Neural progenitor cell (in vitro differentiated cells): ENCODE measurements around the gene MFAP3L. TPM values are rescaled to one million over a fixed set of nuclear protein-coding genes. Genes with fewer than 3 reads are reported as not detected.

Experiments used
- DNase-seq: peaks from one replicate; pipeline ENCODE4 v3.0.0-alpha.2; 2016; ENCODE audit warnings: low spot score
- H2AFZ ChIP-seq: fragments of 200-600 bp; sonication (generic); replicated peaks from 2 replicates; pipeline ENCODE4 v1.6.1; 2016; ENCODE audit warnings: antibody characterized with exemption
- H3F3A ChIP-seq: fragments of 200-600 bp; sonication (generic); 2 replicates; pipeline ENCODE4 v1.6.1; 2016; ENCODE audit warnings: antibody characterized with exemption, low read depth
- H3K27ac ChIP-seq: fragments of 200-600 bp; sonication (generic); 2 replicates; pipeline ENCODE4 v1.5.1; 2016; ENCODE audit warnings: mild to moderate bottlenecking
- H3K27me3 ChIP-seq: fragments of 200-600 bp; sonication (generic); 2 replicates; pipeline ENCODE4 v1.6.1; 2016; ENCODE audit warnings: mild to moderate bottlenecking, moderate library complexity
- H3K36me3 ChIP-seq: fragments of 200-600 bp; sonication (generic); 2 replicates; pipeline ENCODE4 v1.5.1; 2016
- H3K4me1 ChIP-seq: fragments of 200-600 bp; sonication (generic); 2 replicates; pipeline ENCODE4 v1.6.1; 2016; ENCODE audit warnings: mixed run types
- H3K4me2 ChIP-seq: fragments of 200-600 bp; sonication (generic); 2 replicates; pipeline ENCODE4 v1.6.1; 2016
- H3K4me3 ChIP-seq: fragments of 200-600 bp; sonication (generic); 2 replicates; pipeline ENCODE4 v1.5.1; 2016
- H3K79me2 ChIP-seq: fragments of 200-600 bp; sonication (generic); 2 replicates; pipeline ENCODE4 v1.6.1; 2016; ENCODE audit warnings: low read depth
- H3K9ac ChIP-seq: fragments of 200-600 bp; sonication (generic); 2 replicates; pipeline ENCODE4 v1.6.1; 2016
- H3K9me3 ChIP-seq: fragments of 200-600 bp; sonication (generic); 2 replicates; pipeline ENCODE4 v1.5.1; 2016; ENCODE audit warnings: low read depth
- H4K20me1 ChIP-seq: fragments of 200-600 bp; sonication (generic); 2 replicates; pipeline ENCODE4 v1.6.1; 2016; ENCODE audit warnings: low read depth
- H3K27ac Mint-ChIP-seq: 3 replicates; pipeline ENCODE4 v1.8.0; 2021; ENCODE audit warnings: mixed read lengths
- H3K27me3 Mint-ChIP-seq: 2 replicates; pipeline ENCODE4 v1.8.0; 2022; ENCODE audit warnings: low read depth, mild to moderate bottlenecking, inconsistent platforms, moderate library complexity, mixed read lengths; ENCODE audit not compliant: insufficient read depth
- H3K36me3 Mint-ChIP-seq: 3 replicates; pipeline ENCODE4 v1.8.0; 2021; ENCODE audit warnings: mixed read lengths
- H3K4me1 Mint-ChIP-seq: 3 replicates; pipeline ENCODE4 v1.8.0; 2021; ENCODE audit warnings: mixed read lengths
- H3K4me3 Mint-ChIP-seq: 3 replicates; pipeline ENCODE4 v1.8.0; 2021; ENCODE audit warnings: mild to moderate bottlenecking, moderate library complexity, mixed read lengths
- H3K9me3 Mint-ChIP-seq: 3 replicates; pipeline ENCODE4 v1.8.0; 2020; ENCODE audit warnings: mixed read lengths
- CTCF ChIP-seq: fragments of 200-600 bp; sonication (generic); IDR thresholded peaks from 2 replicates; pipeline ENCODE4 v1.5.1; 2017; ENCODE audit warnings: antibody characterized with exemption, mild to moderate bottlenecking
- EZH2 ChIP-seq: fragments of 200-600 bp; sonication (generic); IDR thresholded peaks from 2 replicates; pipeline ENCODE4 v1.6.1; 2017; ENCODE audit warnings: antibody characterized with exemption, mild to moderate bottlenecking, moderate library complexity
- EZH2phosphoT487 ChIP-seq: fragments of 200-600 bp; sonication (generic); IDR thresholded peaks from 2 replicates; pipeline ENCODE4 v1.6.1; 2017; ENCODE audit warnings: antibody characterized with exemption
- total RNA-seq: library from RNA; depleted of rRNA; stranded (reverse); fragments of >200 nt; gene quantifications from 2 replicates; pipeline ENCODE4 v1.2.3, GENCODE V29; 2015; ENCODE audit warnings: low replicate concordance

The MFAP3L gene
- total RNA-seq, 1 donor from 2014 or later = 30.7 TPM

GRCh38 chr4:170059421-170059820 is 33.2 kb upstream of the MFAP3L start:
- no peaks in the 10 kb centered on the region for H3K9me3 Mint-ChIP-seq
- peaks cover 12% of the 10 kb centered on the region for H3K36me3 ChIP-seq

GRCh38 chr4:170058826-170059225 is 32.6 kb upstream of the MFAP3L start:
- Histone ChIP-seq H3K27ac (no peak overlapping the region), H3F3A (no peaks in the 10 kb centered on the region), H3K27me3 (no peaks in the 10 kb centered on the region), H2AFZ (no peak overlapping the region), H3K79me2 (no peaks in the 10 kb centered on the region), H3K9me3 (no peaks in the 10 kb centered on the region), H3K9ac (no peak overlapping the region), H3K4me2 (no peak overlapping the region), H3K4me1 (no peaks in the 10 kb centered on the region), H4K20me1 (no peaks in the 10 kb centered on the region), H3K4me3 (no peak overlapping the region), H3K36me3 (peaks cover 12% of the 10 kb centered on the region)
- H3K4me3 Mint-ChIP-seq = no peak overlapping the region
- H3K4me1 Mint-ChIP-seq = no peaks in the 10 kb centered on the region
- peaks cover 2% of the 10 kb centered on the region for H3K27me3 Mint-ChIP-seq
- no peak for TF ChIP-seq EZH2phosphoT487
- no peak for TF ChIP-seq CTCF
- no peak for TF ChIP-seq EZH2
- no peak for DNase-seq
- H3K36me3 Mint-ChIP-seq = peaks cover 20% of the 10 kb centered on the region
- no peak overlapping the region for H3K27ac Mint-ChIP-seq
- no peaks in the 10 kb centered on the region for H3K9me3 Mint-ChIP-seq

More at GRCh38 chr4:170059421-170059820, 33.2 kb upstream of the MFAP3L start:
- Histone ChIP-seq H3K79me2 (no peaks in the 10 kb centered on the region), H3K9me3 (no peaks in the 10 kb centered on the region), H3K9ac (no peak overlapping the region), H3K4me3 (no peak overlapping the region), H3K4me2 (no peak overlapping the region), H3K27ac (no peak overlapping the region), H3K27me3 (no peaks in the 10 kb centered on the region), H3K4me1 (no peaks in the 10 kb centered on the region), H3F3A (no peaks in the 10 kb centered on the region), H2AFZ (no peak overlapping the region), H4K20me1 (no peaks in the 10 kb centered on the region)
- Mint-ChIP-seq H3K4me3 (no peak overlapping the region), H3K27ac (no peak overlapping the region), H3K4me1 (no peaks in the 10 kb centered on the region), H3K36me3 (peaks cover 21% of the 10 kb centered on the region), H3K27me3 (no peaks in the 10 kb centered on the region)
- TF ChIP-seq EZH2phosphoT487 = no peak
- no peak for TF ChIP-seq EZH2
- TF ChIP-seq CTCF = no peak
- DNase-seq = no peak

- Histone ChIP-seq H3K9ac (no peak overlapping the region), H2AFZ (no peak overlapping the region), H3K4me1 (no peaks in the 10 kb centered on the region), H3K79me2 (no peaks in the 10 kb centered on the region), H3K9me3 (no peaks in the 10 kb centered on the region), H3K36me3 (peaks cover 12% of the 10 kb centered on the region), H3K27ac (no peak overlapping the region), H3K27me3 (no peaks in the 10 kb centered on the region), H3K4me2 (no peak overlapping the region), H4K20me1 (no peaks in the 10 kb centered on the region), H3F3A (no peaks in the 10 kb centered on the region), H3K4me3 (no peak overlapping the region)
- peaks cover 4% of the 10 kb centered on the region for H3K27me3 Mint-ChIP-seq
- no peaks in the 10 kb centered on the region for H3K9me3 Mint-ChIP-seq
- no peak for DNase-seq
- H3K36me3 Mint-ChIP-seq = peaks cover 16% of the 10 kb centered on the region
- H3K4me1 Mint-ChIP-seq = peaks cover under 1% of the 10 kb centered on the region
- no peak overlapping the region for H3K27ac Mint-ChIP-seq
- TF ChIP-seq CTCF (no peak), EZH2 (no peak), EZH2phosphoT487 (no peak)
- H3K4me3 Mint-ChIP-seq = no peak overlapping the region
These were observed 31.7 kb upstream of the MFAP3L start for GRCh38 chr4:170057866-170058265.
